K562 treated with DMSO at 1 percent for 4 hours (cell line): ENCODE measurements around the gene RLN2. TPM values are rescaled to one million over a fixed set of nuclear protein-coding genes. Genes with fewer than 3 reads are reported as not detected.

ENCODE experiments used
- total RNA-seq: library from RNA; unstranded; fragments of 300-600 nt; gene quantifications from 2 replicates; pipeline ENCODE4 v1.2.3, GENCODE V29; 2022; ENCODE audit not compliant: insufficient read depth

RLN2 gene, protein sequence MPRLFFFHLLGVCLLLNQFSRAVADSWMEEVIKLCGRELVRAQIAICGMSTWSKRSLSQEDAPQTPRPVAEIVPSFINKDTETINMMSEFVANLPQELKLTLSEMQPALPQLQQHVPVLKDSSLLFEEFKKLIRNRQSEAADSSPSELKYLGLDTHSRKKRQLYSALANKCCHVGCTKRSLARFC
- not detected in 2 replicates for total RNA-seq

GRCh38 chr9:5303840-5304795 is at the start of gene RLN2:
Gene RLN2, minus strand, starts transcription at chr9:5304716. Its CDS starts 136 bp downstream, at chr9:5304580.

DNA sequence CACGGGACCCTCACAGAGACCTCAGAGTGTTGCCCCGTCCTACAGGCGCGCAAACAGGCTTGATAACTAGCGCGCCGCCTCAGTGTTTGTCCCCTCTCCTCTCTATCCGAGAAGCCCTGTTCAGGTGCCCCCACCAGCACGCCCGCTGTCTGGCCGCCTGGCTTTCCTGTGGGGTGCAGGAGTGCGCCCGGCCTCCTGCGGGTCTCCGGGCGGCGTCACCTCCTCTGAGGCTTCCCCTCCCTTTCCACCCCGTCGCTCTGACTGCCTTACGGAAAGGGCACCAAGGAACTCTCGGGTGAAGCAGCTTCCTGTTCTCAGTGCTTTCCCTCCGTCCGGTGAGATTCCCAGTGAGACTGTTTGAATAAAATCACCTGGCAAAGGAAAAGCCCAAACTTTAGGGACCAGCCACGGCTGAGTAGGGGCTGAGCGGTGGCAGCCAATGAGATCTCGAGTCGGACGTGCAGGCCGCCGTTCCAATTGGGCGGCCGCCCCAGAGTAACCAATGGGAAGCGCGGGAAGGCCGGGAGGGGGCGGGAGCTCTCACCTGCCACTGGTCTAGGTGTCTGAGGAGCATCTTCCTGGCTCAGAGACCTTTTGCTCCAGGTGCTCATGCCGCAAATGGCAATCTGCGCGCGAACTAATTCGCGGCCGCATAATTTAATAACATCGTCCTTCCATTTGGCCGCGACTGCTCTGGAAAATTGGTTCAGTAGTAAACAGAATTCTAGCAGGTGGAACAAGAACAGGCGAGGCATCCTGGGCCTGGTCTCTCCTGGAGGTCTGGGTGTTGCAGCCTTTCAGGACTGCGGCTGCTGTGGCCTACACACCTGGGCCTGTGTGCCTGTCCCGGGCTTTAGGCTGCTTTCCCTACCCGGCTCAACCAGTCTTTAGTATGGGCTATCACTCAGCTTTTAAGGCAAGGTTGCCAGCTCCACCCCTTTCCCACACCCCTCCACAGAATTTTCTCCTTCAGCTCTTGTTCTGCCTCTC is 34.8 kb upstream of the RLN2 start, which contains the start of gene RLN1:
TSS of gene RLN1 (minus strand) at position 885 of the 990 bp plus-strand sequence. CDS start at position 755, 130 bp downstream.

Other genes starting within 250 kb of the RLN2 start
- gene INSL6, start 119.1 kb downstream of the RLN2 start, total RNA-seq, result not detected in 2 replicates
- not detected in 2 replicates for gene INSL4, start 73.3 kb downstream of the RLN2 start, total RNA-seq
- not detected in 2 replicates for gene RLN1, start 35.2 kb upstream of the RLN2 start, total RNA-seq
- 4.7 and 5.9 TPM in 2 replicates for gene PLGRKT, start 133.2 kb upstream of the RLN2 start, total RNA-seq
- gene CD274, start 145.8 kb upstream of the RLN2 start, total RNA-seq, result 0.17 and 0.33 TPM in 2 replicates
- gene PDCD1LG2, start 205.8 kb upstream of the RLN2 start, total RNA-seq, result not detected in 2 replicates